IMR-90 (cell line): ENCODE data around the gene KRTAP12-3. TPM values are rescaled to one million over a fixed set of nuclear protein-coding genes. Genes with fewer than 3 reads are reported as not detected.

ENCODE experiments used
- ATAC-seq: fragments of 200-7000 bp; cut with Tn5 transposase; 2 replicates; pipeline ENCODE4 v1.9.1; 2020; ENCODE audit warnings: low read depth, mild to moderate bottlenecking, moderate library complexity
- BruUV-seq: library from RNA; stranded (reverse); fragments of 400-500 nt; replicated peaks from 2 replicates; lab custom pipeline; 2021; lab: Mats Ljungman, UMichigan
- CTCF ChIA-PET: fragments of 300-600 bp; formaldehyde crosslinking; extraction: SDS; loops from one replicate; lab custom pipeline; 2021; ENCODE audit warnings: antibody characterized with exemption; lab: Yijun Ruan, JAX
- POLR2A ChIA-PET: fragments of 300-600 bp; sonication (Branson Sonifier 250); formaldehyde crosslinking; loops from one replicate; lab custom pipeline; 2022; ENCODE audit warnings: antibody characterized with exemption; ENCODE audit not compliant: unreplicated experiment; lab: Charles Lee
- DNase-seq: peaks from one replicate; pipeline ENCODE4 v3.0.0; 2013
- H2AFZ ChIP-seq: replicated peaks from 2 replicates; pipeline ENCODE3; 2013; ENCODE audit warnings: low read length, mild to moderate bottlenecking; ENCODE audit not compliant: poor library complexity
- H2AK5ac ChIP-seq: 2 replicates; pipeline ENCODE4 v1.6.1; 2013; ENCODE audit warnings: low read depth, low read length, inconsistent platforms
- H2AK9ac ChIP-seq: replicated peaks from 2 replicates; pipeline ENCODE3; 2013; ENCODE audit warnings: mild to moderate bottlenecking, low read depth, low read length, moderate library complexity; ENCODE audit not compliant: poor library complexity
- H2BK120ac ChIP-seq: 2 replicates; pipeline ENCODE4 v1.6.1; 2013; ENCODE audit warnings: low read depth, low read length, inconsistent platforms
- H2BK15ac ChIP-seq: 3 replicates; pipeline ENCODE4 v1.6.1; 2013; ENCODE audit warnings: low read depth, low read length, inconsistent platforms
- H2BK20ac ChIP-seq: 2 replicates; pipeline ENCODE4 v1.6.1; 2013; ENCODE audit warnings: low read depth, mild to moderate bottlenecking, inconsistent platforms, low read length, moderate library complexity
- H2BK5ac ChIP-seq: 2 replicates; pipeline ENCODE4 v1.6.1; 2013; ENCODE audit warnings: mild to moderate bottlenecking, low read depth, low read length, inconsistent platforms; ENCODE audit not compliant: poor library complexity, severe bottlenecking
- H3K14ac ChIP-seq: replicated peaks from 2 replicates; pipeline ENCODE4 v1.6.1; 2013; ENCODE audit warnings: low read depth, low read length, inconsistent platforms
- H3K18ac ChIP-seq: 2 replicates; pipeline ENCODE4 v1.6.1; 2013; ENCODE audit warnings: low read depth, low read length, control low read depth
- H3K23ac ChIP-seq: 2 replicates; pipeline ENCODE4 v1.6.1; 2013; ENCODE audit warnings: low read depth, low read length, inconsistent platforms
- H3K27ac ChIP-seq: 2 replicates; pipeline ENCODE4 v1.5.1; 2013; ENCODE audit warnings: mild to moderate bottlenecking, control low read depth, low read length; ENCODE audit not compliant: insufficient read depth
- H3K27me3 ChIP-seq: 2 replicates; pipeline ENCODE4 v1.6.1; 2013; ENCODE audit warnings: low read length; ENCODE audit not compliant: control insufficient read depth, insufficient read depth
- H3K36me3 ChIP-seq: 2 replicates; pipeline ENCODE4 v1.6.1; 2013; ENCODE audit warnings: low read length, mixed read lengths; ENCODE audit not compliant: control insufficient read depth, insufficient read depth
- H3K4ac ChIP-seq: 2 replicates; pipeline ENCODE4 v1.6.1; 2013; ENCODE audit warnings: low read depth, low read length, inconsistent platforms
- H3K4me1 ChIP-seq: 2 replicates; pipeline ENCODE4 v1.6.1; 2013; ENCODE audit warnings: low read length, mixed read lengths; ENCODE audit not compliant: control insufficient read depth, insufficient read depth
- H3K4me2 ChIP-seq: 2 replicates; pipeline ENCODE4 v1.6.1; 2013; ENCODE audit warnings: low read depth, mild to moderate bottlenecking, control low read depth, low read length, moderate library complexity
- H3K4me3 ChIP-seq: 2 replicates; pipeline ENCODE4 v1.5.1; 2013; ENCODE audit warnings: low read depth, mild to moderate bottlenecking, control low read depth, low read length, moderate library complexity; ENCODE audit not compliant: insufficient read depth
- H3K56ac ChIP-seq: 2 replicates; pipeline ENCODE4 v1.6.1; 2013; ENCODE audit warnings: low read length, inconsistent platforms; ENCODE audit not compliant: insufficient read depth; ENCODE audit errors: extremely low read depth
- H3K79me1 ChIP-seq, 2 experiments: 2 replicates each; pipeline ENCODE4 v1.6.1; 2013; ENCODE audit warnings: low read length in 2 of 2, inconsistent platforms in 1 of 2, low read depth in 1 of 2
- H3K9ac ChIP-seq: 2 replicates; pipeline ENCODE4 v1.6.1; 2013; ENCODE audit warnings: low read depth, low read length, control low read depth
- H3K9me1 ChIP-seq: 2 replicates; pipeline ENCODE4 v1.6.1; 2013; ENCODE audit warnings: low read length, inconsistent platforms; ENCODE audit not compliant: insufficient read depth
- H3K9me3 ChIP-seq: 2 replicates; pipeline ENCODE4 v1.6.1; 2013; ENCODE audit warnings: low read length; ENCODE audit not compliant: control insufficient read depth, insufficient read depth
- H4K20me1 ChIP-seq: 2 replicates; pipeline ENCODE4 v1.6.1; 2013; ENCODE audit warnings: low read length, inconsistent platforms; ENCODE audit not compliant: insufficient read depth
- H4K5ac ChIP-seq: 2 replicates; pipeline ENCODE4 v1.6.1; 2013; ENCODE audit warnings: mild to moderate bottlenecking, low read depth, low read length, control low read depth
- H4K8ac ChIP-seq, 2 experiments: 2 replicates each; pipeline ENCODE4 v1.6.1; 2013; ENCODE audit warnings: low read depth in 2 of 2, low read length in 2 of 2, control low read depth in 1 of 2, inconsistent platforms in 1 of 2
- H4K91ac ChIP-seq: 2 replicates; pipeline ENCODE4 v1.6.1; 2013; ENCODE audit warnings: low read depth, low read length, inconsistent platforms; ENCODE audit not compliant: insufficient read depth
- CEBPB ChIP-seq: IDR thresholded peaks from 2 replicates; pipeline ENCODE4 v1.6.1; 2012; ENCODE audit warnings: low read depth, low read length, improper control_type of control experiment
- CHD1 ChIP-seq: IDR thresholded peaks from 2 replicates; pipeline ENCODE4 v1.6.1; 2012; ENCODE audit warnings: low read depth, low read length, improper control_type of control experiment
- CTCF ChIP-seq: conservative IDR thresholded peaks from 2 replicates; pipeline ENCODE4 v1.5.1; 2012; ENCODE audit warnings: mild to moderate bottlenecking, low read depth, low read length, improper control_type of control experiment
- ELK1 ChIP-seq: fragments of 150-350 bp; IDR thresholded peaks from 2 replicates; pipeline ENCODE4 v1.6.1; 2016; ENCODE audit warnings: low read depth, mild to moderate bottlenecking, low read length, moderate library complexity, borderline replicate concordance
- MAFK ChIP-seq: IDR thresholded peaks from 2 replicates; pipeline ENCODE4 v1.6.1; 2012; ENCODE audit warnings: low read depth, low read length, improper control_type of control experiment
- RCOR1 ChIP-seq: IDR thresholded peaks from 2 replicates; pipeline ENCODE4 v1.6.1; 2012; ENCODE audit warnings: mild to moderate bottlenecking, low read length, improper control_type of control experiment; ENCODE audit not compliant: insufficient replicate concordance
- WGBS, 2 experiments: methylation state at CpG; one replicate each; pipeline versions ENCODE4 v1.1.5 to v1.1.7; 2013; ENCODE audit warnings: missing lambda C conversion rate in 2 of 2; ENCODE audit not compliant: insufficient read length in 1 of 2; ENCODE audit errors: extremely low coverage in 2 of 2; 5-methylcytosine and 5-hydroxymethylcytosine counted together
- dilution Hi-C: fragments of 300-500 bp; cut with HindIII; formaldehyde crosslinking; loops from one replicate; pipeline ENCODE4 v1.14.3; 2018; ENCODE audit warnings: low sequenced_read_pairs; ENCODE audit not compliant: unreplicated experiment
- in situ Hi-C: fragments of 300-500 bp; cut with MboI; formaldehyde crosslinking; loops from 3 replicates; pipeline ENCODE4 v1.14.3; 2019; ENCODE audit warnings: low sequenced_read_pairs, inconsistent platforms, mixed read lengths
- intact Hi-C: fragments of 100-400 bp; cut with micrococcal nuclease; formaldehyde crosslinking; loops from 2 replicates; pipeline ENCODE4 v1.10.0; 2022
- polyA plus RNA-seq, 3 experiments: library from polyadenylated mRNA; depleted of rRNA; stranded (reverse); fragments of >200 nt; gene quantifications; 2 replicates each; pipeline ENCODE4 v1.2.3, GENCODE V29; 2012; ENCODE audit warnings: low replicate concordance in 1 of 3
- total RNA-seq: library from RNA; depleted of rRNA; stranded (reverse); fragments of >200 nt; gene quantifications from 2 replicates; pipeline ENCODE4 v1.2.3, GENCODE V29; 2012

KRTAP12-3 gene
- total and polyA plus RNA-seq, 2 of the 4 experiments (the other 2 are of a cell fraction): not detected

GRCh38 chr21:44684077-44684476 lies 26.3 kb downstream of the KRTAP12-3 start:
- H4K8ac ChIP-seq: no peak overlapping the region
- H3K4me2 ChIP-seq: no peak overlapping the region
- H3K27ac ChIP-seq: no peak overlapping the region
- H3K36me3 ChIP-seq: no peaks in the 10 kb centered on the region
- dilution Hi-C loops (no loop called here), in situ Hi-C loops (no loop called here), intact Hi-C loops (no loop called here)
- TF ChIP-seq CHD1: no peak
- no peak for TF ChIP-seq ELK1
- TF ChIP-seq MAFK: no peak
- no peak for TF ChIP-seq RCOR1
- no peak for TF ChIP-seq CEBPB
- no peak for TF ChIP-seq CTCF
- H3K56ac ChIP-seq: no peak overlapping the region
- H3K9me1 ChIP-seq: no peaks in the 10 kb centered on the region
- no peak overlapping the region for H3K4me3 ChIP-seq
- H2AK5ac ChIP-seq: no peak overlapping the region
- no peak overlapping the region for H4K91ac ChIP-seq
- H2AK9ac ChIP-seq: no peak overlapping the region
- no peak overlapping the region for H3K23ac ChIP-seq
- WGBS, 2 experiments: 51% methylated on average over 5 of the region's 7 CpGs; no CpG with 5 or more reads in 1 of the 2 experiments
- H2BK15ac ChIP-seq: no peak overlapping the region
- no peak overlapping the region for H4K5ac ChIP-seq
- no peaks in the 10 kb centered on the region for H3K4me1 ChIP-seq
- H2BK20ac ChIP-seq: no peak overlapping the region
- H2BK120ac ChIP-seq: no peak overlapping the region
- H3K9ac ChIP-seq: no peak overlapping the region
- no peak overlapping the region for H2AFZ ChIP-seq
- no peaks in the 10 kb centered on the region for H3K9me3 ChIP-seq
- H2BK5ac ChIP-seq: no peak overlapping the region
- DNase-seq: no peak
- ChIA-PET CTCF (no interaction called here), POLR2A (no interaction called here)
- ATAC-seq: no peak
- peaks cover 32% of the 10 kb centered on the region for H3K27me3 ChIP-seq
- no TSS peak for BruUV-seq
- H3K4ac ChIP-seq: no peak overlapping the region
- no peaks in the 10 kb centered on the region for H4K20me1 ChIP-seq
- no peak overlapping the region for H3K14ac ChIP-seq
- H3K79me1 ChIP-seq: no peaks in the 10 kb centered on the region
- H3K18ac ChIP-seq: no peak overlapping the region
